Activated T-cell treated with anti-CD3 and anti-CD28 coated beads, Interleukin-2, amount 50 U/mL, for 24 hours (primary cell): ENCODE results near the gene YTHDF1.
"Not testable (repeated sequence)": the region's sequence is repeated elsewhere in the genome, so short reads cannot be mapped to it uniquely, and the experiment has no call there.

Experiments
- DNase-seq: peaks from one replicate; pipeline ENCODE4 v3.0.0-alpha.2; 2020
- H3K27ac Mint-ChIP-seq: 2 replicates; pipeline ENCODE4 v1.8.0; 2020; ENCODE audit warnings: mild to moderate bottlenecking, mixed read lengths
- H3K27me3 Mint-ChIP-seq: 2 replicates; pipeline ENCODE4 v1.8.0; 2020; ENCODE audit warnings: mixed read lengths
- H3K36me3 Mint-ChIP-seq: 2 replicates; pipeline ENCODE4 v1.8.0; 2020; ENCODE audit warnings: low read depth, mixed read lengths
- H3K4me1 Mint-ChIP-seq: 2 replicates; pipeline ENCODE4 v1.8.0; 2020; ENCODE audit warnings: low read depth, mixed read lengths
- H3K4me3 Mint-ChIP-seq: 2 replicates; pipeline ENCODE4 v1.8.0; 2020; ENCODE audit warnings: mild to moderate bottlenecking, moderate library complexity, mixed read lengths
- H3K9me3 Mint-ChIP-seq: 2 replicates; pipeline ENCODE4 v1.8.0; 2020; ENCODE audit warnings: mixed read lengths

Gene YTHDF1

DNA sequence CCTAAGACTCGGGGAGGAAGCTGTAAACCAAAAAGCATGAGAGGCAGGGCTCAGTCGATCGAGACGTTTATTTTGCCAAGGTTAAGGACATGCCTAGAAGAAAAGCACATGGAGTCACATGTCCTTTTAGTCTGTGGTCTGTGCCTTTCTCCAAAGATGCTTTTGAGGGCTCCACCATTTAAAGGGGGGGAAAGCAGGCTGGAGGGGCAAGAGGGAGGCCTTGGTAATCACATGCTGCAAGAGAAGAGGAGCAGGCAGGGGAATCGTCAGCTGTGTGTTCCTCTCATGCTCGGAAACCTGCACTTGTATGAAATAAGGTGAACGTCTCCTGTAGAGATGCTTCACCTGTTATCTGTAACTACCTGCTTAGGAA lies 9.1 kb upstream of the YTHDF1 start:
- Mint-ChIP-seq H3K4me1 (no peaks in the 10 kb centered on the region), H3K27me3 (peaks cover 13% of the 10 kb centered on the region), H3K27ac (no peak overlapping the region)

DNA sequence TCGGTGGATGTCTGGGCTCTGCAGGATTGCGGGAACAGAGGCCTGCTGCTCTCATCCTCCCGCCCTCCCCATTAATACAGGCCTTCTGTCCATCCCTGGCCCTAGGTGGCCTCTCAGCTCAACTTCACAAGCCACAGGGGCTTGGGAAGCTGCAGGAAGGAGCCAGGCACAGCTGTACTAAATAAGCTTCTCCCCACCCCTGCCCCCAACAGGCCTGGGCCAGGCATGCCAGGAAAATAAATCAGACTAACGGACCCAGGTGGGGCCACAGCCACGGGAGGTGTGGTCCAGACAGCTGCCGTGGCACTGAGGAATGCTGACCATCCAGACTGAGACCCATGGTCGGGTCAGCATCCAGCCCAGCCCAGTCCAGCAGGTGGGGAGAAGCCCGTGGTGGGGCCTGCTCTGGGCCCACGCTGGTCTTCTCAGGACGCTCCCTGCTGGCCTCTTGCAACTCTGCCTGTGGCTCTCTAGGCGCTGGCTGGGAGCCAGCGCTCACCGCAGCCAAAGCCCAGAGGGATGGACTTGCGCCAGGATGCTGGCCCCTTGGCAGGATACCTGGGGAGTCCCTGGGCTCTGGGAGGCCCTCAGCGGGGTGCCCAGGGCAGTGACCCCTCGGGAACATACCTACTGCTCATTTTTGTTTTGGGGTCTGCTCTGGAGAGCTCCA lies 8.6 kb upstream of the YTHDF1 start:
- no peaks in the 10 kb centered on the region for H3K4me1 Mint-ChIP-seq
- H3K9me3 Mint-ChIP-seq, result no peaks in the 10 kb centered on the region
- no peak overlapping the region for H3K4me3 Mint-ChIP-seq
- no peaks in the 10 kb centered on the region for H3K36me3 Mint-ChIP-seq
- H3K27me3 Mint-ChIP-seq, result peaks cover 8% of the 10 kb centered on the region
- no peak overlapping the region for H3K27ac Mint-ChIP-seq
- DNase-seq, result no peak

More for the DNA sequence above, 9.1 kb upstream of the YTHDF1 start:
- Mint-ChIP-seq H3K4me3 (no peak overlapping the region), H3K36me3 (no peaks in the 10 kb centered on the region), H3K9me3 (no peaks in the 10 kb centered on the region)
- no peak for DNase-seq

DNA sequence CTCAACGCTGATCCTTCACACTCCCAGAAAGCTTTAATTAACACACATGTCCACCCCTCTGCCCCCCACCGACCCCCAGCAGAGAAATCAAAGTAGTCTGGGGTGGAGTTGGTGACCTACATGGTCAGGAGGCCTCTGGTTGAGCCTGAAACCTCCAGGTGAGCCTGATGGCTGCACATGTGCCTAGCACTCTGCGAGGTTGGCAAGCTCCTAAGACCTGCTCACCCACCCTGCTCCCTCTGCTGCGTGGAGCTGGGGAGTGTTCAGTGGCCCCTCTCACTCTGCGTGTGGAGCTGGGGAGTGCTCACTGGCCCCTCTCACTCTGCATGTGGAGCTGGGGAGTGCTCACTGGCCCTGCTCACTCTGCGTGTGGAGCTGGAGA lies 7.9 kb upstream of the YTHDF1 start:
- H3K27me3 Mint-ChIP-seq, result peaks cover under 1% of the 10 kb centered on the region
- H3K9me3 Mint-ChIP-seq, result no peaks in the 10 kb centered on the region
- H3K4me3 Mint-ChIP-seq, result no peak overlapping the region
- H3K27ac Mint-ChIP-seq, result no peak overlapping the region
- H3K36me3 Mint-ChIP-seq, result no peaks in the 10 kb centered on the region
- no peak for DNase-seq
- no peaks in the 10 kb centered on the region for H3K4me1 Mint-ChIP-seq

- no peaks in the 10 kb centered on the region for H3K27me3 Mint-ChIP-seq
- no peak overlapping the region for H3K4me3 Mint-ChIP-seq
- no peaks in the 10 kb centered on the region for H3K36me3 Mint-ChIP-seq
- no peaks in the 10 kb centered on the region for H3K4me1 Mint-ChIP-seq
- H3K9me3 Mint-ChIP-seq, result no peaks in the 10 kb centered on the region
- no peak overlapping the region for H3K27ac Mint-ChIP-seq
- peak; percentile 62 for DNase-seq
Measured at GRCh38 chr20:63223121-63223825, 7.3 kb upstream of the YTHDF1 start.

GRCh38 chr20:63222541-63222940 lies 6.6 kb upstream of the YTHDF1 start:
- no peak overlapping the region for H3K27ac Mint-ChIP-seq
- no peaks in the 10 kb centered on the region for H3K27me3 Mint-ChIP-seq
- H3K4me1 Mint-ChIP-seq, result no peaks in the 10 kb centered on the region
- DNase-seq, result no peak
- no peaks in the 10 kb centered on the region for H3K9me3 Mint-ChIP-seq
- no peak overlapping the region for H3K4me3 Mint-ChIP-seq
- no peaks in the 10 kb centered on the region for H3K36me3 Mint-ChIP-seq

GRCh38 chr20:63221400-63222053 lies 5.6 kb upstream of the YTHDF1 start:
- not testable (repeated sequence) for H3K4me3 Mint-ChIP-seq

DNA sequence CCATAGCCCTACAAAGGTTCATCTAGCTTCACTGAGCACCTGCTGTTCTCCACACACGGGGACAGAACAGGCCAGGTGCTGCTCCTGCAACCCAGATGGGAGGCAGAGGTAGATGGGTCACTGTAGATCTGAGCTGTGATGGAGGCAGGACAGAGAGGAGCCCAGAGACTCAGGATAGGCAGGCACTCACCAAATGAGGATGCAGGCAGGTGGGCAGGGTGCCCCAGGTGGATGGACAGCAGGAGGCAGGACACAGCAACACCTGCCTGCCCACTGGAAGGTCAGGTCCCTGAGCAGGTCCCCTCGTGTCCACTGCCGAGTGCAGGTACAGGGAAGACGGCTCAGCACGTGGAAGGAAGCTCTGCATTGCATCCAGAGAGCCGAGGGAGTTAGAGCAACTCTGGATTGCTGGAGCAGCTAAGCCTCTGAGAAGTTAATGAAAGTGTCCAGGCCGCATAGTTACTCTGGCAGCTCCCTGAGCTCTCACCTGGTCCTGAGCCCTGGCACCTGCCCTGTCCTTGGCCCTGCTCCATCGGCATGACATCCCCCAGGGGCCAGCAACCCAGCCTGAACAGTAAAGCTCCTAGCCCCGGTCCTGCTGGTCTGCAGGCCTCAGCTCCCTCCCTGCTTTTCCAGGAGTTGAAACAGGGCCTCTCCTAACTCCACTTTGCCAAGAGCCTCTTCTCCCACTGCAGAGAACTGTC lies 4.9 kb upstream of the YTHDF1 start:
- no peak overlapping the region for H3K27ac Mint-ChIP-seq
- no peaks in the 10 kb centered on the region for H3K36me3 Mint-ChIP-seq
- H3K9me3 Mint-ChIP-seq, result no peaks in the 10 kb centered on the region
- H3K4me1 Mint-ChIP-seq, result peaks cover 9% of the 10 kb centered on the region
- no peak for DNase-seq
- no peaks in the 10 kb centered on the region for H3K27me3 Mint-ChIP-seq
- no peak overlapping the region for H3K4me3 Mint-ChIP-seq

More at GRCh38 chr20:63221400-63222053, 5.6 kb upstream of the YTHDF1 start:
- H3K36me3 Mint-ChIP-seq, H3K4me1 Mint-ChIP-seq, DNase-seq, H3K27ac Mint-ChIP-seq, H3K27me3 Mint-ChIP-seq, H3K9me3 Mint-ChIP-seq: not testable (repeated sequence)

DNA sequence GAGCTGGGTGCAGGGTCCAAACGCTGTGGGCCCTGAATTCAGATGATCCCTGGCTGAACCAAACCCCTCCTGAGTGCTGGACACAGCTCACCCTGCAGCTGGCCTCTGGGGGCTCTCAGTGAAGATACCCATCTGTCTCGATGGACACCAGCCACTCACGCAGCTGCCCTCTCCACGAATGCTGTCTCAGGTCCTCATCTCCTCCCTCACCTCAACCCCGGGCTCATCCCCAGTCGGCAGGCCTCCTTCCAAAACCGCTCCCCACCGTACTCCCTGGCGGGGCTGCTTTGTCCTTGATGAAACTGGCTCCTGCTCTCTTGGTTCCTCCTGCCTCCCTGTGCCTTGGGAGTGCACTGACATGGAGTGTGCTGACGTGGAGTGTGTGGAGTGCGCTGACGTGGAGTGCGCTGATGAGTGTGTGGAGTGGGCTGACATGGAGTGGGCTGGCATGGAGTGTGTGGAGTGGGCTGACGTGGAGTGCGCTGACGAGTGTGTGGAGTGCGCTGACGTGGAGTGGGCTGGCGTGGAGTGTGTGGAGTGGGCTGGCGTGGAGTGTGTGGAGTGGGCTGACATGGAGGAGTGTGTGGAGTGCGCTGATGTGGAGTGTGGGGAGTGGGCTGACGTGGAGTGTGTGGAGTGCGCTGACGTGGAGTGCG lies 4.1 kb upstream of the YTHDF1 start:
- H3K4me3 Mint-ChIP-seq, result no peak overlapping the region
- peaks cover 5% of the 10 kb centered on the region for H3K36me3 Mint-ChIP-seq
- no peak overlapping the region for H3K27ac Mint-ChIP-seq
- H3K9me3 Mint-ChIP-seq, result no peaks in the 10 kb centered on the region
- peaks cover 12% of the 10 kb centered on the region for H3K4me1 Mint-ChIP-seq
- no peaks in the 10 kb centered on the region for H3K27me3 Mint-ChIP-seq
- no peak for DNase-seq

GRCh38 chr20:63219447-63219821 lies 3.5 kb upstream of the YTHDF1 start:
- H3K36me3 Mint-ChIP-seq, result peaks cover 10% of the 10 kb centered on the region
- no peak overlapping the region for H3K4me3 Mint-ChIP-seq
- no peak overlapping the region for H3K27ac Mint-ChIP-seq
- H3K27me3 Mint-ChIP-seq, result no peaks in the 10 kb centered on the region
- no peak for DNase-seq
- H3K9me3 Mint-ChIP-seq, result no peaks in the 10 kb centered on the region
- H3K4me1 Mint-ChIP-seq, result peaks cover 18% of the 10 kb centered on the region

DNA sequence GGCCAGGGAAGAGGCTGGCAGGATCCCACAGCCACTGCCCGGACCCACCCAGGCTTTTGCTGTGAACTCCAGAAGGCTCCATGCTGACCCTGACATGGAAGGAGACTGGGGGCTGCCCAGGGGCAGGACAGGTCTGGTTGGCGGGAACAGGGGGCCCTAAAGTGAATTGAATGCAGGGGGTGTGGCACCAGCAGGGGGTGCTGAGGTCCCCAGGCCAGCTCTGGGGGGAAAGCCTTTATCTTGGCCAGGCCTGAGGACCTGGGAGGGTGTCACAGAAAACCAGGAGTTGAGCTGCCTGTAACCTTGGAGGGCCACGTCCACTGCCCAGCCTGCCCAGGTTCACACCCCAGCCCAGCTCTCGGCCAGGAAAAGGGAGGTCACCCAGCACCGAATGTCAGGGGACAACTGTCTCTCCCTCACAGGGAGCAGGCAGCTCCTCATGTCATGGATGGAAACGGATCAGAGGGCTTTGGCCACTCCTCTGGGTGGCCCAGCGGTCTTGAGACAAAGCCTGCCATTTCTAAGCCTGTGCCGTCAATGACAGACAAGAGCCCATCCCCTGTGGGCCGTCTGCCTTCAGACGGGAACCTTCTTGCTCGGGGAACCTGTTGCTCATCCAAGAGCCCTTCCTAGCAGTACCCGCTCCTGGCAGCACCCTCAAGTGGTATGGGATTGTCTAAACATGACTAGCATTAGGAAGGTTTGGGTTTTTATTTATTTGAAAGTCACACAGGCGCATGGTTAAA lies 2.9 kb upstream of the YTHDF1 start:
- H3K9me3 Mint-ChIP-seq, result no peaks in the 10 kb centered on the region
- H3K4me3 Mint-ChIP-seq, result no peak overlapping the region
- DNase-seq, result no peak
- no peaks in the 10 kb centered on the region for H3K27me3 Mint-ChIP-seq
- H3K36me3 Mint-ChIP-seq, result peaks cover 16% of the 10 kb centered on the region
- H3K27ac Mint-ChIP-seq, result no peak overlapping the region
- peaks cover 23% of the 10 kb centered on the region for H3K4me1 Mint-ChIP-seq

DNA sequence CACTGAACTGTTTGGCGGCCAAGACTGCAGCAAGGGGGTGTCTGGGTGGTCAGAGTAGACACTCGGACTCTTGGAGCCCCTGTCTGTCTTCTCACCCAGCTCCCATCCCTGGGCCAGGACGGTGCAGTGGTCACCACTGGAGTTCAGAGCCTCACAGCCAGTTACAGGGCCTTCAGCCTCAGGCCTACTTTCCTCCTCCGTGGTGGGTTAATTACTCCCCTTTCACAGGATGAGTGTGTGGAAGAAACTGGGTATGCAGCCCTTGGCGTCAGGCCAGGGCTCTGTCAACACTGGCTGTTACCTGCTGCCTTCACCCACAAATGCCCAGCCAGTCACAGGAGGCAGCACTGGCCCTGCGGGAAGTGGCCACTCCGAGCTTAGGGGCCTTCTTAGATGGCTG lies 1.8 kb upstream of the YTHDF1 start:
- Mint-ChIP-seq H3K27ac (no peak overlapping the region), H3K9me3 (no peaks in the 10 kb centered on the region), H3K36me3 (peaks cover 28% of the 10 kb centered on the region), H3K27me3 (no peaks in the 10 kb centered on the region), H3K4me3 (no peak overlapping the region), H3K4me1 (peaks cover 35% of the 10 kb centered on the region)
- no peak for DNase-seq

DNA sequence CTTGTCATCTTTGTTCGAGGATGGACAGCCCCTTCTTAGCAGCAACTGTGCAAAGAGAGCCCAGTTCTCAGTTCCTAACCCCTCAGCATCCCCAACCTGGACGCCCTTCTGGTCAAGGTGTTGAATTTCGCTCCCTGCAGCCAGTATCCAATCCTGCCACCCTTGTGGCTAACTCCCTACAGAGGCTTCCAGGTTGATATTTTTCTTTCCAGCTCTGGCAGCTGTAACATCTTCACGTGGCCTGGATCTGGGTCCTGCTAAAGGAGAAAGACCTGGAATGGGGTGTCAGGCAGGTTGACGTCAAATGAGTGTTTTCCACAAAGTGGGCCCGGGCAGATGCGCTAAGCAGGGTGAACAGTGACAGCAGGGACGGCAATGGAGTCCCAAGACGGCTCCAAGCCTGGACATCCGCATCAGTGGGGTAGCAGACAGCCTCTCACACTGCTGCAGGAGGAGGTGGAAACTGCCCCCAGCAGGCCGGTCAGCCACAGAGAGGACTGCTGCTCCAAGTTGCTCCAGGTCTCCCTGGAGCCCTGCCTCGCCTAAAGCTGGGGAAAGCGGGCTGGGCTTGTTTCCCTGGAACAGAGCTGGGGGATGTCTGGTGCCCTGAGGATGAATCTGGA lies 1.0 kb upstream of the YTHDF1 start:
- Mint-ChIP-seq H3K27me3 (no peaks in the 10 kb centered on the region), H3K4me1 (peaks cover 42% of the 10 kb centered on the region), H3K9me3 (no peaks in the 10 kb centered on the region), H3K4me3 (peak overlapping the region; percentile 98), H3K27ac (peak overlapping the region; percentile 86), H3K36me3 (peaks cover 35% of the 10 kb centered on the region)
- DNase-seq, result peak; percentile 39

GRCh38 chr20:63215101-63216040 lies 560 bp downstream of the YTHDF1 start:
- peaks cover 51% of the 10 kb centered on the region for H3K36me3 Mint-ChIP-seq
- no peaks in the 10 kb centered on the region for H3K9me3 Mint-ChIP-seq
- peak overlapping the region; percentile 98 for H3K4me3 Mint-ChIP-seq
- no peaks in the 10 kb centered on the region for H3K27me3 Mint-ChIP-seq
- H3K27ac Mint-ChIP-seq, result peak overlapping the region; percentile 97
- H3K4me1 Mint-ChIP-seq, result peaks cover 53% of the 10 kb centered on the region
- DNase-seq, result peak; percentile 38
